Astrocyte (in vitro differentiated cells and primary cell): ENCODE measurements around the gene GET3. TPM values are rescaled to one million over a fixed set of nuclear protein-coding genes. Genes with fewer than 3 reads are reported as not detected.
A peak's percentile ranks its signal among the peaks of the same experiment; 100 is the strongest.

Experiments
- DNase-seq: peaks from one replicate; pipeline ENCODE4 v3.0.0-alpha.2; 2010; ENCODE audit warnings: low read depth
- FAIRE-seq: peaks from 2 replicates; lab custom pipeline; 2011; peaks lifted over from hg19 to GRCh38; lab: Jason Lieb, UNC
- H2AFZ ChIP-seq: 2 replicates; pipeline ENCODE4 v1.6.0; 2012; ENCODE audit warnings: low read depth, low read length, inconsistent platforms
- H3K27ac ChIP-seq: 2 replicates; pipeline ENCODE4 v1.5.1; 2011; ENCODE audit warnings: low read depth, low read length, inconsistent platforms
- H3K27me3 ChIP-seq: 2 replicates; pipeline ENCODE4 v1.6.0; 2011; ENCODE audit warnings: low read length, inconsistent platforms; ENCODE audit not compliant: insufficient read depth
- H3K36me3 ChIP-seq: 2 replicates; pipeline ENCODE4 v1.5.1; 2011; ENCODE audit warnings: low read length, inconsistent platforms; ENCODE audit not compliant: insufficient read depth
- H3K4me1 ChIP-seq: 2 replicates; pipeline ENCODE4 v1.5.1; 2011; ENCODE audit warnings: low read length, inconsistent platforms; ENCODE audit not compliant: insufficient read depth
- H3K4me2 ChIP-seq: 2 replicates; pipeline ENCODE4 v1.6.0; 2012; ENCODE audit warnings: low read length, inconsistent platforms
- H3K4me3 ChIP-seq: 2 replicates; pipeline ENCODE4 v1.5.1; 2011; ENCODE audit warnings: low read depth, mild to moderate bottlenecking, low read length, inconsistent platforms; ENCODE audit not compliant: insufficient read depth
- H3K79me2 ChIP-seq: 2 replicates; pipeline ENCODE4 v1.6.0; 2012; ENCODE audit warnings: mild to moderate bottlenecking, low read length, inconsistent platforms; ENCODE audit not compliant: insufficient read depth
- H3K9ac ChIP-seq: 2 replicates; pipeline ENCODE4 v1.6.0; 2012; ENCODE audit warnings: mild to moderate bottlenecking, low read length, inconsistent platforms
- H3K9me3 ChIP-seq: 2 replicates; pipeline ENCODE4 v1.5.1; 2012; ENCODE audit warnings: low read depth, mild to moderate bottlenecking, low read length, inconsistent platforms; ENCODE audit not compliant: insufficient read depth
- H4K20me1 ChIP-seq: 2 replicates; pipeline ENCODE4 v1.6.0; 2012; ENCODE audit warnings: low read length, inconsistent platforms; ENCODE audit not compliant: insufficient read depth
- H3K27ac Mint-ChIP-seq: one replicate; pipeline ENCODE4 v1.8.0; 2021; ENCODE audit warnings: mild to moderate bottlenecking, mixed read lengths; ENCODE audit not compliant: unreplicated experiment
- H3K27me3 Mint-ChIP-seq: one replicate; pipeline ENCODE4 v1.8.0; 2021; ENCODE audit warnings: low read depth, mixed read lengths; ENCODE audit not compliant: unreplicated experiment
- H3K36me3 Mint-ChIP-seq: one replicate; pipeline ENCODE4 v1.8.0; 2021; ENCODE audit warnings: low read depth, mixed read lengths; ENCODE audit not compliant: unreplicated experiment
- H3K4me1 Mint-ChIP-seq: one replicate; pipeline ENCODE4 v1.8.0; 2021; ENCODE audit warnings: low read depth, mixed read lengths; ENCODE audit not compliant: unreplicated experiment
- H3K4me3 Mint-ChIP-seq: one replicate; pipeline ENCODE4 v1.8.0; 2021; ENCODE audit warnings: mild to moderate bottlenecking, moderate library complexity, mixed read lengths; ENCODE audit not compliant: unreplicated experiment
- H3K9me3 Mint-ChIP-seq: one replicate; pipeline ENCODE4 v1.8.0; 2021; ENCODE audit warnings: mild to moderate bottlenecking, mixed read lengths; ENCODE audit not compliant: unreplicated experiment
- CTCF ChIP-seq: IDR thresholded peaks from 2 replicates; pipeline ENCODE4 v1.5.1; 2011; ENCODE audit warnings: low read depth, mild to moderate bottlenecking, inconsistent platforms, low read length, moderate library complexity; ENCODE audit not compliant: insufficient read depth
- EZH2 ChIP-seq: IDR thresholded peaks from 2 replicates; pipeline ENCODE4 v1.6.1; 2012; ENCODE audit warnings: mild to moderate bottlenecking, low read length, inconsistent platforms; ENCODE audit not compliant: insufficient read depth
- total RNA-seq: library from RNA; stranded (reverse); gene quantifications from 2 replicates; pipeline ENCODE4 v1.2.1, GENCODE V29; 2021

Gene GET3
- total RNA-seq, 1 donor from 2014 or later, result 66.8 TPM

- H3K4me3 Mint-ChIP-seq, result no peak overlapping the region
- Histone ChIP-seq H3K9me3 (peaks cover 10% of the 10 kb centered on the region), H3K4me1 (no peaks in the 10 kb centered on the region), H3K79me2 (no peaks in the 10 kb centered on the region), H3K36me3 (peaks cover 9% of the 10 kb centered on the region), H4K20me1 (no peaks in the 10 kb centered on the region), H3K27ac (no peak overlapping the region), H3K27me3 (peaks cover 8% of the 10 kb centered on the region), H3K4me3 (no peak overlapping the region), H3K4me2 (no peak overlapping the region), H3K9ac (no peak overlapping the region), H2AFZ (no peak overlapping the region)
- peak; percentile 37 for DNase-seq
- no peak for TF ChIP-seq CTCF
- TF ChIP-seq EZH2, result no peak
- no peak overlapping the region for H3K27ac Mint-ChIP-seq
- no peak for FAIRE-seq
- peaks cover 4% of the 10 kb centered on the region for H3K9me3 Mint-ChIP-seq
- peaks cover 12% of the 10 kb centered on the region for H3K36me3 Mint-ChIP-seq
- H3K27me3 Mint-ChIP-seq, result peaks cover 39% of the 10 kb centered on the region
- H3K4me1 Mint-ChIP-seq, result no peaks in the 10 kb centered on the region
Observed at GRCh38 chr19:12750851-12751250, 13.6 kb downstream of the GET3 start.

GRCh38 chr19:12751635-12752034 lies 14.3 kb downstream of the GET3 start, which contains the start of gene BEST2:
Gene BEST2, plus strand, starts transcription at chr19:12751791. Its CDS starts 802 bp downstream, at chr19:12752593.
- DNase-seq (no peak), FAIRE-seq (no peak)
- Histone ChIP-seq H3K27me3 (peaks cover 8% of the 10 kb centered on the region), H3K36me3 (peaks cover 7% of the 10 kb centered on the region), H2AFZ (no peak within 1 kb of the TSS), H4K20me1 (no peaks in the 10 kb centered on the region), H3K9me3 (peaks cover 10% of the 10 kb centered on the region), H3K4me2 (no peak within 1 kb of the TSS), H3K27ac (no peak within 1 kb of the TSS), H3K4me3 (no peak within 1 kb of the TSS), H3K9ac (no peak within 1 kb of the TSS), H3K79me2 (no peaks in the 10 kb centered on the region), H3K4me1 (no peaks in the 10 kb centered on the region)
- H3K36me3 Mint-ChIP-seq, result peaks cover 11% of the 10 kb centered on the region
- H3K4me1 Mint-ChIP-seq, result no peaks in the 10 kb centered on the region
- H3K9me3 Mint-ChIP-seq, result peaks cover 4% of the 10 kb centered on the region
- H3K27me3 Mint-ChIP-seq, result peaks cover 39% of the 10 kb centered on the region
- H3K4me3 Mint-ChIP-seq, result peak within 1 kb of the TSS; percentile 51
- no peak within 1 kb of the TSS for H3K27ac Mint-ChIP-seq
- TF ChIP-seq CTCF, result no peak
- TF ChIP-seq EZH2, result no peak

- no peak for DNase-seq
- no peak for FAIRE-seq
- H3K79me2 ChIP-seq, result no peaks in the 10 kb centered on the region
- H3K4me3 ChIP-seq, result no peak overlapping the region
- peaks cover 7% of the 10 kb centered on the region for H3K9me3 ChIP-seq
- no peaks in the 10 kb centered on the region for H3K4me1 Mint-ChIP-seq
- peaks cover 4% of the 10 kb centered on the region for H3K9me3 Mint-ChIP-seq
- H3K27me3 ChIP-seq, result peaks cover 8% of the 10 kb centered on the region
- no peak overlapping the region for H3K4me2 ChIP-seq
- no peak overlapping the region for H2AFZ ChIP-seq
- H3K36me3 ChIP-seq, result peaks cover 5% of the 10 kb centered on the region
- no peaks in the 10 kb centered on the region for H4K20me1 ChIP-seq
- H3K27ac Mint-ChIP-seq, result no peak overlapping the region
- no peak overlapping the region for H3K4me3 Mint-ChIP-seq
- no peaks in the 10 kb centered on the region for H3K4me1 ChIP-seq
- peaks cover 39% of the 10 kb centered on the region for H3K27me3 Mint-ChIP-seq
- no peak overlapping the region for H3K9ac ChIP-seq
- peaks cover 11% of the 10 kb centered on the region for H3K36me3 Mint-ChIP-seq
- TF ChIP-seq CTCF (no peak), EZH2 (no peak)
- H3K27ac ChIP-seq, result no peak overlapping the region
Observed at GRCh38 chr19:12752056-12752781, 14.9 kb downstream of the GET3 start.
